Transverse colon (tissue), 4 donors: ENCODE results near the gene CMTM4.

ENCODE experiments used
- CTCF ChIP-seq, 5 experiments: fragments of 200-600 bp in 3 of 5; fragments of 450-650 bp in 2 of 5; sonication (generic) in 3 of 5; IDR thresholded peaks; 1 replicate in 2 of 5; 2 replicates in 3 of 5; pipeline ENCODE4 v1.5.1; 2016 to 2017; ENCODE audit warnings: antibody characterized with exemption in 5 of 5, inconsistent platforms in 3 of 5, mild to moderate bottlenecking in 2 of 5, moderate library complexity in 1 of 5
- POLR2A ChIP-seq: fragments of 450-650 bp; IDR thresholded peaks from one replicate; pipeline ENCODE4 v1.6.1; 2016; ENCODE audit warnings: antibody characterized with exemption, mild to moderate bottlenecking, moderate library complexity
- POLR2AphosphoS5 ChIP-seq, 3 donors: sonication (generic); formaldehyde crosslinking; IDR thresholded peaks; one replicate each; pipeline ENCODE4 v1.6.1; 2016; ENCODE audit warnings: antibody characterized with exemption in 3 of 3

- TF ChIP-seq POLR2A (no peak), CTCF (IDR thresholded peaks at IDR 0.05) (no peak), POLR2AphosphoS5 (IDR thresholded peaks at IDR 0.05) (no peak)
Measured at GRCh38 chr16:66616169-66616568, 80.4 kb downstream of the CMTM4 start.
